Neural cell (in vitro differentiated cells): ENCODE data around the gene RNF144A.

Experiments
- CTCF ChIP-seq: fragments of 450-650 bp; IDR thresholded peaks from 2 replicates; pipeline ENCODE4 v1.5.1; 2014; ENCODE audit warnings: antibody characterized with exemption, mild to moderate bottlenecking, moderate library complexity; ENCODE audit not compliant: poor library complexity, severe bottlenecking
- EP300 ChIP-seq: fragments of 450-650 bp; conservative IDR thresholded peaks from 2 replicates; pipeline ENCODE4 v1.6.1; 2014; ENCODE audit warnings: antibody characterized with exemption, mild to moderate bottlenecking, moderate library complexity; ENCODE audit not compliant: poor library complexity, severe bottlenecking
- EZH2 ChIP-seq: fragments of 200-600, 300-800 bp; shearing (Covaris generic), sonication (generic); IDR thresholded peaks from 2 replicates; pipeline ENCODE4 v1.6.1; 2014; ENCODE audit warnings: antibody characterized with exemption, low read length, borderline replicate concordance, mild to moderate bottlenecking; ENCODE audit not compliant: insufficient read depth, poor library complexity, severe bottlenecking
- MXI1 ChIP-seq: fragments of 450-650 bp; conservative IDR thresholded peaks from 2 replicates; pipeline ENCODE4 v1.6.1; 2014; ENCODE audit warnings: antibody characterized with exemption, mild to moderate bottlenecking; ENCODE audit not compliant: poor library complexity, severe bottlenecking
- RAD21 ChIP-seq: fragments of 450-650 bp; conservative IDR thresholded peaks from 2 replicates; pipeline ENCODE4 v1.6.1; 2014; ENCODE audit warnings: antibody characterized with exemption, mild to moderate bottlenecking, moderate library complexity
- TAF1 ChIP-seq: IDR thresholded peaks from 2 replicates; pipeline ENCODE4 v1.6.1; 2012; ENCODE audit warnings: low read depth
- TF ChIP-seq, protein P1 (sequence below): IDR thresholded peaks from 2 replicates; pipeline ENCODE4 v1.6.1; 2012; ENCODE audit warnings: borderline replicate concordance

GRCh38 chr2:6978991-6979390 is 61.8 kb downstream of the RNF144A start:
- TF ChIP-seq CTCF (no peak), MXI1 (no peak), EZH2 (no peak), RAD21 (no peak), TAF1 (no peak), EP300 (no peak)
- TF ChIP-seq, protein P1, sequence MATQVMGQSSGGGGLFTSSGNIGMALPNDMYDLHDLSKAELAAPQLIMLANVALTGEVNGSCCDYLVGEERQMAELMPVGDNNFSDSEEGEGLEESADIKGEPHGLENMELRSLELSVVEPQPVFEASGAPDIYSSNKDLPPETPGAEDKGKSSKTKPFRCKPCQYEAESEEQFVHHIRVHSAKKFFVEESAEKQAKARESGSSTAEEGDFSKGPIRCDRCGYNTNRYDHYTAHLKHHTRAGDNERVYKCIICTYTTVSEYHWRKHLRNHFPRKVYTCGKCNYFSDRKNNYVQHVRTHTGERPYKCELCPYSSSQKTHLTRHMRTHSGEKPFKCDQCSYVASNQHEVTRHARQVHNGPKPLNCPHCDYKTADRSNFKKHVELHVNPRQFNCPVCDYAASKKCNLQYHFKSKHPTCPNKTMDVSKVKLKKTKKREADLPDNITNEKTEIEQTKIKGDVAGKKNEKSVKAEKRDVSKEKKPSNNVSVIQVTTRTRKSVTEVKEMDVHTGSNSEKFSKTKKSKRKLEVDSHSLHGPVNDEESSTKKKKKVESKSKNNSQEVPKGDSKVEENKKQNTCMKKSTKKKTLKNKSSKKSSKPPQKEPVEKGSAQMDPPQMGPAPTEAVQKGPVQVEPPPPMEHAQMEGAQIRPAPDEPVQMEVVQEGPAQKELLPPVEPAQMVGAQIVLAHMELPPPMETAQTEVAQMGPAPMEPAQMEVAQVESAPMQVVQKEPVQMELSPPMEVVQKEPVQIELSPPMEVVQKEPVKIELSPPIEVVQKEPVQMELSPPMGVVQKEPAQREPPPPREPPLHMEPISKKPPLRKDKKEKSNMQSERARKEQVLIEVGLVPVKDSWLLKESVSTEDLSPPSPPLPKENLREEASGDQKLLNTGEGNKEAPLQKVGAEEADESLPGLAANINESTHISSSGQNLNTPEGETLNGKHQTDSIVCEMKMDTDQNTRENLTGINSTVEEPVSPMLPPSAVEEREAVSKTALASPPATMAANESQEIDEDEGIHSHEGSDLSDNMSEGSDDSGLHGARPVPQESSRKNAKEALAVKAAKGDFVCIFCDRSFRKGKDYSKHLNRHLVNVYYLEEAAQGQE: no peak
